Measurements from ENCODE around the gene DPRX.

- TF ChIP-seq CTCF (IDR thresholded peaks at IDR 0.05) = peak in 1 of 2 donors; percentile 35
- no peak for TF ChIP-seq POLR2AphosphoS5 (IDR thresholded peaks at IDR 0.05)
- TF ChIP-seq POLR2A (IDR thresholded peaks at IDR 0.05) = no peak
- TF ChIP-seq EP300 (IDR thresholded peaks at IDR 0.05) = no peak
These were observed 27.5 kb downstream of the DPRX start for GRCh38 chr19:53659292-53659691.
